HG03025 (cell line): ENCODE results near the gene BMPR1A.
"Not testable (repeated sequence)": the region's sequence is repeated elsewhere in the genome, so short reads cannot be mapped to it uniquely, and the experiment has no call there.

ENCODE experiments used
- ATAC-seq: cut with Tn5 transposase; IDR thresholded peaks from one replicate; pipeline ENCODE4 v1.9.1; 2021; ENCODE audit warnings: mild to moderate bottlenecking, moderate library complexity; ENCODE audit not compliant: unreplicated experiment, low FRiP score

The BMPR1A gene

DNA sequence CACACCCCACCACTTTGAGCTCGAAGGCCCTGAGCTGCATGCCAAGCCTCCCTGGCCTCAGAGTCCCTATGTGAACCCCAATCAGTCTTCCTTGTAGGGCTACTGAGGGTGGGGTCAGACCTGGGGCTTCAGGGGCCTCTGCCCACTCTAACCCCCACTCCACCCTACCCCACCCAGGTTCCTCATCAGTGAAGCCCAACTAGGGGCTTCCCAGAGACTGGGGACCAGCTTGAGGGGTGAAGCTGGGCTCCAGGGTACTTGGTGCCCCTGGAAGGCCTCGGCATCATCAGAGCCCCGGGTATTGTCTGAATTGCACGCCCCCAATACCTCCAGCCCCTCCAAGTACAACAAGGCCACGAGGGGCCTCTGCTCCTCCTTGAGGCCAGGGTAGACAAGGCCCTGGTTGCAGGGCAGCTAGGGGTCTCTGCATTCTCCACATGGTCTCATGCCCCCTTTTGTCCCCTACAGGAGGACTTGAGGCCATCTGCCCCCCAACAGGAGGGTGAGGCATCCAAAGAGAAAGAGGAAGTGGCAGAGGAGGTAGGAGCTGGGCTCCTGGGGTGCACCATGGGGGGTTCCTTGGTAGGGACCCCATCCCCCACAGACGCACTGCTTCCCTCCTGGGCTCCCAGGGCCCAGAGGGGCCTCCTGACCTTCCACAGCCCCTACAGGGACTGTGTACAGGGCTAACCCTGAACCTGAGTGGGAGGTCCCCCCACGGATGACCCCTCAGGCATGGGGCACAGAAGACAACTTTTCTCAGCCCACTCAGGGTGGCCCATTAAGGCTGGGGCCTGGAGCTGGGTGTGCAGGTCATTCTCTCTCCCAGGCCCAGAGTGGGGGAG lies 205.9 kb downstream of the BMPR1A start:
- no peak for ATAC-seq

- ATAC-seq = no peak
Observed at GRCh38 chr10:86962981-86963310, 206.5 kb downstream of the BMPR1A start.

DNA sequence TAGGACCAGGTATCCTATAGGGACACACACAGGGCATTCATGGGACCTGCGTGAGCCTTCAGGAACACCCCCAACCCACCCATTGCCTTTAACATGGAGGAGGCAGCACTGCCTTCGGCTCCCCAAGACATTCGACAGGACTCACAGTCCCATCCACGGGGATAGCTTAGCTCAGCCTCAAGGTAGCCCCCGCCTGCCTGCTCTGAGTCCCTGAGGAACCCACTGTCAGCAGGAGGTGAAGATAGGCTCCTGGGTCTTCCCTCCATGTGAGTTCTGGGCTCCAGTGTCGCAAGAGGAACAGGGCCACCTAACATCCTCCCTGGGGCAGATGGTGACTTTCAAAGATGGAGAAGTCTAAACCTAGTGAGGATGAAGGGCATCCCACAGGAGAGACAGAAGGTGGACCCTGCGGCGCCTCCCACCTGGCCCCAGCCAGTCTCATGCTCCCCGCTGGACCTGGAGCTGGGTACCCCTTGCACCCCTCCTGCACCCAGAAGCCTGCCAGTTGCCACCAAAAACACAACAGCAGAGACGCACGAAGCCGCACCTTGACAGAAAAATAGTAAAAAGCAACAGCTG lies 207.0 kb downstream of the BMPR1A start:
- no peak for ATAC-seq

DNA sequence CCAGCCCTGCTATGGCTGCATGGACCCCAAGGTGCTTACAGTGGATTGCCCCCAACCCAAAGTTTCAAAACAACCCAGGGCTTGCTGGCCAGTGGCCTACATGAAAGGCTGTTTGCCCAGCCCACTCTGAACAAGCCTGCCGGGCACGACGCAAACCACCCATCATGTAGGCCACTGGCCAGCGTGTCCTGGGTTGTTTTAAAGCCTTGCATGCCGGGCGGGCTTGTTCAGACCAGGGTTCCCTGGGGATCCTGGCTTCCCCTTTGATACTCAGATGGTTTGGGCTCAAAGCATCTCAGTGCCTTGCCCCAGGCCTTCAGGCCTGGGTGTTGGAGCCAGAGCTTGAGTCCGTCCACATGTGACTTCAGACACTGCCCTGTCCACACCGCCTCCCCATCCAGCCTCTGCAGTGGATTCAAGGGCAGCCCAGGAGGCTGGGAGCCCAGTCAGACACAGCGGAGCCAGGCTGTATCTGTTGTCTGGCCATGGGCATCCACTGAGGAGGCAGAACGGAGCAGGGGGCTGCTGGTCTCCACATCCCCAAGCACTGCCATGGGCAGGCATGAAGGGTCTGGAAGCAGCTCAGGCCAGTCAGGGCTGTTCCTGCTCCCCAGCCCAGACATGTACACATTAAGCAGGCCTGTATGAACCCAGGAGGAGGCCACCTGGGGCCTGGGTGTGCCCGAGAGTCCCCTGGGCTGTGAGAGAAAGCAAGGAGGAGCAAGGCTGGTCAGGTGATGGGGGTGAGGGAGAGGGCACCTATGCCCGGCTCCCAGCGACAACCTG lies 207.8 kb downstream of the BMPR1A start:
- ATAC-seq = no peak

- ATAC-seq = no peak
Observed at GRCh38 chr10:86964847-86965190, 208.4 kb downstream of the BMPR1A start.

DNA sequence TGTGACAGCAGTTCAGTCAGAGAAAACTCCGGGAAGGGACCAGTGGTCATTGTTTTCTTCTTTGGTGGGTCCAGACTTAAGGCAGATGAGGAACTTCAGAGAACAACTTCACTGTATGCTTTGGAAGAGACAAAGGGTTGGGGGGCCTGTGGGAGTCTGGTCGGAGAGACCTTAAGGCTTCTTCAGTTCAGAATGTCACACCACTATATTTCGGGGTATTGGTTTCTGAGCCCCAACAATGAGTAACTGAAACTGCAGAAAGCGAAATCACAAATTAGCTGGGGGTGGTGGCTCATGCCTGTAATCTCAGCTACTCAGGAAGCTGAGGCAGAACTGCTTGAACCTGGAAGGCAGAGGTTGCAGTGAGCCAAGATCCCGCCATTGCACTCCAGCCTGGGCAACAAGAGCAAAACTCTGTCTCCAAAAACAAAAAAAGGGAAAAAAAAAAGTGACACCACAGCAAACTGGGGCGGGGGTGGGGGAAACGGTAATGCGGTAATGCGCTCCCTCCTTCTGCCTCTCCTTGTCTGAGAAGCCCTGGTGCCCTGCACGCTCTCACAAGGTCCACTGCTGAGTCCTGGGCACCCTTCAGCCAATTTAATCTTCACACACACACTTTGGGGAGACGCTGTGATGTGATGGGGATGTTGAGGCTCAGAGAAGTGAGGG lies 209.7 kb downstream of the BMPR1A start:
- ATAC-seq = peak; percentile 39

DNA sequence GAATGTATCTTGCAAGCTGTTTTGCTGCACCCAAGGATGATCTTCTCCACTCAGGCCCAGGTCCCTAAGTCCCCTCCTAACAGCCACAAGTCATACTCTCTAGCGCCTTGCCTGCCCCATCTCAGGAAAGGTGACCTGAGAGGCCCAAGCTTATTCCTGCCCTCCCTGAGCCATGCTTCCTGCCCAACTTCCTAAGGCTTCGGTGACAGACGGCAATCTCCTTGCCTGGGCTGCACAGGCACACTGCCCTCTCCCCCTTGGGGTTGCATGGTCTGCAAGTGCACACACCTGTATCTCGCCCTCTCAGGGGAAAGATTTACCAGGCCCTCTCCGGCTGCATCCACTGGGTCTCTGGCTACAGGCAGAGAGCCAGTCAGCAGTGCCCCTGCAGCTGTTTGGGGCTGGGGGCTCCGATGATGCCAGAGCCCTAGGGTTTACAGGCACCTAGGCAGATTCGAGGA lies 211.1 kb downstream of the BMPR1A start:
- no peak for ATAC-seq

- ATAC-seq = no peak
Observed at GRCh38 chr10:86968271-86968993, 212.0 kb downstream of the BMPR1A start, which contains the start of gene ADIRF. Gene ADIRF, plus strand, starts transcription at chr10:86968482. Its CDS starts 63 bp downstream, at chr10:86968545.

GRCh38 chr10:86968994-86969355 lies 212.6 kb downstream of the BMPR1A start:
- ATAC-seq = no peak

DNA sequence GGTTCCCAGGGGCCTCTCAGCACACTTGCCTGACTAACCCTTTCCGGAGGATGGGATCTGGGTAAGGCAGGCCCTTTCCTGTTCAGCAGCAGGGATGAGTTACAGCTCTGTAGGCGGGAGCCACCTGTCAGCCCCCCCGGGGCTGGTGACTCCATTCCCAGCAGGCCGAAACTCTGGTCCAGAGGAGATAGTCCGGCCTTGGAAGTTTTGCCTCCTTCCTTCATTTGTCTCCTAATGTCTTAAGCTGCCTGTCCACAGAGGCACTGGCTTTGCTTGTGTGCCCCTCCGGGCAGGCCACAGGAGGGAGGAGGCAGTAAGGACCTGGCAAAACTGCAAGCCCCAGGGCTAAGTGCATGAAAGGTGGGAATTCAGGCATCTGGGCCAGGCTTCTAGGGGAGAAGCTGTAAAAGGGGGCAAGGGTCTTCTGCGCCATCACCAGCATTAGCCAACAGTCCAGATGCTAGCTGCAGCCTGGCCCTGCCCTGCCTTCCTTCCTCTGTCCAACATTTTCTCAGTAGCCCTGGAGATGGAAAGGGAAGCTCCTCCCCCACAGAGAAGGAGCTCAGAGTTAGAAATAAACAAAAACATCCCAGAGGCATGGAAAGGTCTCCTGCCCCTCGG lies 213.1 kb downstream of the BMPR1A start:
- no peak for ATAC-seq

DNA sequence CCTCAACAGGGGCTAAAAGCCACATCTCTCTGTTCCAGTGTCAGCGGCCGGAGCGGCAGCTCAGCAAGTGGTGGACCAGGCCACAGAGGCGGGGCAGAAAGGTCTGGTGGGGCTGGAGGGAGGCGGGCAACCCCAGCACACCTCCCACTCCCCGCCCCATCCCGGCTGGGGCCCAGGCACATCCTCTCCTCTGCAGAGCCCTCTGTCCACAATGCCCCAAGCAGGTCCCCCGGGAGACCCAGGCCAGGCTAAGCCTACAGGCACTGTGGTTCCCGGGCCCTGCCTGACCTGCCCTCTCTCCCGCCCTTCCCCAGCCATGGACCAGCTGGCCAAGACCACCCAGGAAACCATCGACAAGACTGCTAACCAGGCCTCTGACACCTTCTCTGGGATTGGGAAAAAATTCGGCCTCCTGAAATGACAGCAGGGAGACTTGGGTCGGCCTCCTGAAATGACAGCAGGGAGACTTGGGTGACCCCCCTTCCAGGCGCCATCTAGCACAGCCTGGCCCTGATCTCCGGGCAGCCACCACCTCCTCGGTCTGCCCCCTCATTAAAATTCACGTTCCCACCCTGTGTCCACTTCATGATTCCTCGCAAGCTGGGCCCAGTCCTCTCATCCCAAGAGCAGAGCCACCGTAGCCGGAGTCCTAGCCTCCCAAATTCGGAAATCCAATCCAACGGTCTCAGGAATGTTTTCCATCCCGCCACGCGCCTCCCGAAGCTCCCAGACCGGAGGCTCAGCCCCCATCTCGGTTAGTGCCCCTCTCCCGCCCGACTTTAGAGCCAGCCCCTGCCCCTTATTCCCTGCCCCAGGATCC lies 214.0 kb downstream of the BMPR1A start:
- ATAC-seq = no peak

GRCh38 chr10:86970982-86971231 lies 214.5 kb downstream of the BMPR1A start:
- no peak for ATAC-seq

DNA sequence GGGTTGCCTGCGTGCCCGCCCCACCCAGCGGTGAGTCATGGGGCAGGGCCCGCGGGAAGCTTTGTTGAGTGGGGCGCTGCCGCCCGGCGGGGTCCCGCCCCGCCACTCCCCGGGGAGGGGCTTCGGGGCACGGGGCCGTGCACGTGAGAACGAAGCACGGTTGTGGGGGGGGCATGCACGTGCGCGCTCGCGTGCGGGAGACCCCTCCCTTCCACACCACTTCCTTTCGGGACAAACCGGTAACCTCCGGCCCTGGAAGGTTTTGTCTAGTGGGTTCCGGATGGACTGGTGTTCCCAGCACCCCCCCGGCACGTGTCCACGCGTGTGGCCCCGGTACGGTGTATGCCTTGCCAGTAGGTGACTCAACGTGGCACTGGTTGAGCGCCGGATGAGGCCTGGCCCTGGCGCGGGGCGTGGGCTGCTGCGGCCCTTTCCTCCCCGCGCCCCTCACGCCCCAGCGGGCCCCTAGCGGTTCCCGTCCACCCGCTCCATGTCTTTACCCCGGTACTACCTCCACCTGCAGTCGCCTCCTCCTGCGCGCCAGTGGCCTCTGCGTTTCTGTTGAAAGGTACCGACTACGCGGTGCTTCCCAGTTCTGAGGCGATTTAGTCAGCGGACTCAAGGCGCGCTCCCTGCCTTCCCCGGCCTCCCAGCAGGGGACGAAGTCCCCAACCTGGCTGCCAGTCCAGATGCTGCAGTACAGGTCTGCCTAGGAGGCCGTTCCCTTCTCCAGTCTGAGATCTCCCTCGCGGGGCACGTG lies 215.0 kb downstream of the BMPR1A start:
- peak; percentile 64 for ATAC-seq

GRCh38 chr10:86972613-86973380 lies 216.4 kb downstream of the BMPR1A start:
- no peak for ATAC-seq

DNA sequence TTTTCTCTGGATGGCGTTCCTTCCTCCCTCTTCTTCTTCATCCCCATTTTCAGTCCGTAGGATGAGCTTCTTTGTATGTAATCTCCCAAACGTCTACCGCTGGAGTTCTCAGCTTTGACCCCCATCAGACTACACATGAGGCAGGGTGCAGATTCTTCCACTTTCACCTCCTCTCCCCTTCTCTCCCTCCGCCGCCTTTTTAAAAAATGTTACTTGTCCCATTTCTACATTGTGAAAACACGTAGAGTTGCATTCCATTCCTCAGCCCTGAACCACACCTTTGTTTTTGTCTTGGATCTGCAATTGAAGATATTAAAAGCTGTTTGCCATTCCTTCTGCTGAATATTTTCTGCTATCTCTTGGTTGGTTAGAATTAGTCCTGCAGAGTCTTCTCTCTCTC lies 218.1 kb downstream of the BMPR1A start:
- no peak for ATAC-seq

DNA sequence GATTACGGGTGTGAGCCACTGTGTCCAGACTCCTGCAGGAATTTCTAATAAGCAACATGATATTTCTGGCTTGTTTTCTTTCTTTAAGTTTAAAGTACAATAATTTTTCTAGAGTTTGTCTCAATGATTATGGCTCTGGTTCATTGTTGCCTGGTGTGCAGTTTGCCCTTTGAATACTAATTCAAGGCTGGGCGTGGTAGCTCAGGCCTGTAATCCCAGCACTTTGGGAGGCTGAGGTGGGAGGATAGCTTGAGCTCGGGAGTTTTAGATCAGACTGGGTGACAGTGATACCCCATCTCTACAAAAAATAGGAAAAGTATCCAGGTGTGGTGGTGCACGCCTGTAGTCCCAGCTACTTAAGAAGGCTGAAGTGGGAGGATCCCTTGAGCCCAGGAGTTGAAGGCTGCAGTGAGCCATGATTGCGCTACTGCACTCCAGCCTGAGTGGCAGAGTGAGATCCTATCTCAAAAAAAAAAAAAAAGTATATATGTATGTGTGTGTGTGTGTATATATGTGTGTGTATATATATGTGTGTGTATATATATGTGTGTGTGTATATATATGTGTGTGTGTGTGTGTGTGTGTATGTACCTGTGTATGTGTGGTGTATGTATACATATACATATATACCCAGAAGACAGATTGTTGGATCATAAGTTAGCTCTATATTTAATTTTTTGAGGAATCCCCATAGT lies 220.1 kb downstream of the BMPR1A start:
- no peak for ATAC-seq

DNA sequence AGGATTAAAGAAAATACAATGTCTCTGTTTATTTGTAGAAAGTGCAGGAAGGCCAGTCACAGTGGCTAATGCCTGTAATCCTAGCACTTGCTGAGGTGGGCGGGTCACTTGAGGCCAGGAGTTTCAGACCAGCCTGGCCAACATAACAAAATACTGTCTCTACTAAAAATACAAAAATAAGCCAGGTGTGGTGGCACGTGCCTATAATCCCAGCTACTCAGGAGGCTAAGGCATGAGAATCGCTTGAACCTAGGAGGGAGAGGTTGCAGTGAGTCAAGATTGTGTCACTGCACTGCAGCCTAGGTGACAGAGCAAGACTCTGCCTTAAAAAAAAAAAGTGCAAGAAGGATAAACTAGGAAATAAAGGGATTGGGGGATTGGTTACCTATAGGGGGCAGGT lies 222.0 kb downstream of the BMPR1A start:
- ATAC-seq = not testable (repeated sequence)
